Smooth muscle cell of the umbilical artery (primary cell): ENCODE data around the gene AGXT. TPM values are rescaled to one million over a fixed set of nuclear protein-coding genes. Genes with fewer than 3 reads are reported as not detected.

Experiments
- total RNA-seq: library from RNA; depleted of rRNA; stranded (reverse); fragments of >200 nt; gene quantifications from 2 replicates; pipeline ENCODE4 v1.2.3, GENCODE V29; 2014

The AGXT gene
- total RNA-seq = not detected in 2 replicates

DNA sequence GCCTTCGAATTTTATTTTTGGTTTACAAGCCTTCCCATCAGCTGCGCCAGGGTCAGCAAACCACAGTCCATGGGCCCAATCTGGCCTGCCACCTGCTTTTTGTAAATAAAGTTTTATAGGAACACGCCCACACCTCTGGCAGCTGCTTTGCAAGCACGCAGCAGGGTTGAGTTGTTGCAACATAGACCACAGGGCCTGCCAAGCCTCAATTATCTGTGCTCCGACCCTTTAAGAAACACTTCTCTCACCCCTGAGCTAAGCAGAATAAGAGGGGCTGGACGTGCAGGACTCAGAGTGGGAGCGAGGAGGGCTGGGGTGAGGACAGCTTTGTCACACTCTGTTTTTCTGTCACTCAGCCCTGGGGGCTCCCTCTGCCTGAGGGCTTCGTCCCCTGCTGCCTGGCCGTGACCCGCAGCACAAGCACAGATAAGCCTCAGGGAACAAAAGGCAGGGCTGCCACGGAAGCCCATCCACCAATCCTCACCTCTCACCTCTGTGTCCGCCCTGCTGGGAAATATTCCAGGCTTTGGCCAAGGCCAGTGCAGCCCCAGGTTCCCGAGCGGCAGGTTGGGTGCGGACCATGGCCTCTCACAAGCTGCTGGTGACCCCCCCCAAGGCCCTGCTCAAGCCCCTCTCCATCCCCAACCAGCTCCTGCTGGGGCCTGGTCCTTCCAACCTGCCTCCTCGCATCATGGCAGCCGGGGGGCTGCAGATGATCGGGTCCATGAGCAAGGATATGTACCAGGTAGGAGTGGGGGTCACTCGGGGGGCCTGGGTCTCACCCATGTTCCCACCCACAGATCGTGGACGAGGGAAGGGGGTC lies at the start of gene AGXT:
Gene AGXT (plus strand): TSS at position 539 of the 823 bp plus-strand sequence. CDS start 42 bp downstream, at position 581.

DNA sequence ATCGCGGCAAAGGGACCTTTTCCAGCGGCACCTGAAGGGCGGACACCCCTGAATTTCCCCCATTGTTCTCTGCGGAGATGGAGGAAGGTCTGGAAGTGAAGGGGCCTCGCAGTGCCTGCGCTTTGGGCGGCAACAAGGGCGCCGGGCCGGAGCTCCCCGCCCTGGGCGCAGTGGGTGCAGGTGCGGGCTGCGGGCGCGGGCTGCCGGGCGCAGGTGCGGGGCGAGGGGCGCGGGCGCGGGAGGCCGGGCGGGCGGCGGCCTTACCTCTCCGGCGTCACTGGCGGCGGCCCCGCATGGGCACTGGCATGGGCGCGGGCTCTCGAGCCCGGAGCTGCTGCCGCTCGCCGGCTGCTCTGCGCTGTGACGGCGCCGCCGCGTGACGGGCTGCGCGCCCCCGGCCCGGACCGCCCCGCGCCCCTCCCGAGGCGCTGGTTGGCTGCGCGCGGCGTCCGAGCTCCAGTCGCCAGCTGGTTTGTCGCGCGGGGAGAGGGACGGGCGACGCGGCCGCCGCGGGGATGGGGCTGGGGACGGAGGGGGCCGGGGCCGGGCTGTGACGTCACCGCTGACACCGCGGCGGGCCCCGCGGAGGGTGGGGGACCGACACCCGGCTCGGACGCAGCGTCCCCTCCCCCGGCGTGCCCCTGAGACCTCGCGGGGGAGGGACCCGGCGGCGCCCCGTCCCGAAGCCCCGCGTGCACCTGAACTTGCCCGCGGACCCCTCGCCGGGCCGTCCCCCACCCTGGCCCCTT lies 48.6 kb upstream of the AGXT start, which contains the start of gene KIF1A:
Gene KIF1A (minus strand): TSS at position 362 of the 749 bp plus-strand sequence. CDS start 22,467 bp downstream, outside the sequence.

DNA sequence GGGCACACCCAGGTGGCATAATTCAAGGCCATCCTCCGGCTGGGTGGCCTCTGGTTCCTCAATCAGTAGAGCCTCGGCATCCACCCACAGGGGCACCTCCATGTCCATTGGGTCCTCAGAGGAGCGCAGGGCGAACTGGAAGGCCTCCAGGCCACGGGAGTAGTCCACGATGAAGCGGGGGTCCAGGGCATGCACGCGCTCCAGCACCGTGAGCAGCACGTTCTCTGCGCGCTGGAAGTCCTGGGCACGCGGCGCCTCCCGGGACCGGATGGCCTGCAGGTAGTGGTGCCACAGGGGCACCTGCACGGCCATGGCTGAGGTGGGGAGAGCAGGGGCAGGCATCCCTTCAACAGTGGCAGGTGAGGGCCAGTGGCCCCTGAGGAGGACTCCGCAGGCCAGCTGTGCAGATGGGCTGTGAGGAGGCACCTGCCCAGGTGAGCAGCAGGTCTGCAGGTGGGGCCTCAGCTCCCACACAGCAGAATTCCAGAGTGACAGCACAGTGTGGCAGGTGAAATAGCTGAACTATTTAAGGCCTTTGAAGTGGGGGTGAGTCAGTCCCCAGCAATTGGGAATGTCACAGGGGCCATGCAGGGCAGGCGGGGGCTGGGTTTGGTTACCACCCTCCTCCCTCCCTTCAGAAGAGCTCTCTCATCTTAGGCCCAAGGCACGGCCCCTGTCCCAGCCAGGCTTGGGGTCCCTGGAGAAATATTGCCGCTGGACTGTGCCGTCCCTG lies 27.2 kb downstream of the AGXT start, which contains the start of gene MAB21L4:
Gene MAB21L4 (minus strand): TSS at position 501 of the 733 bp plus-strand sequence. CDS start 159 bp downstream, at position 342.

DNA sequence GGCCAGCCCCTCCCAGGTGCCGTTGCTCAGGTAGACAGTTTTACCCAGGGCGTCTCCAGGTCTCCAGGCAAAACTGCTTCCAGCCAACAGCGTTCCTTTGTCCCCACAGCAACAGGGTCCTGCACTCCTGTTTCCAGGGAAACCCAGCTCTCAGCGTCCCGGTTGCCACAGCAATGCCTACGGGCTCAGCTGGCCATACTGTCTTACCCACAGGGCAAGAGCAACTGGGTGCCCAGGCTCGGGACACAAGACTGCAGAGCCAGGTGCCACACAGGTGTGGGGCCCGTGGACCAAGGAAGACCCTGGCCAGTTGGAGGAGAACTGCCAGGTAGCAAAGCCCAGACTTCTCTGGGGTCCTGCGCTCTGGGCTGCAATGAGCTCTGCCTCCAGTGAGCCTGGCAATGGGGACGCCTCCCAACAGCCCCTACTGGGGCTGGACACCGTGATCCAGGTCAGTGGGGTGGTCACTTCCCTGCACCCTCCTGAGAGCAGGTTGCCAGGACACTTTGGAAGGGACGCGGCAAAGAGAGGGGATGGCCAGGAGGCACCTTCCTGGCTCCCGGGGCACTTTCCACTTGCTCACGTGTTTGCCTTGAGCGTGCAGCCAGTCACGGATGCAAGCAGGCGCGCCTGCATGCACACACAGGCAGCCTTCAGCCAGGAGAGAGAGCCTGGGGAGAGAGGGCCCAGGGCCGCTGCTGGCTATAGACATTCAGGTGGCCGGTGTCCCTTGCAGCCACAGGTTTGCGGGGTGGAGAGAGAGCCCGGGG lies 37.7 kb downstream of the AGXT start, which contains the start of gene CROCC2:
Gene CROCC2 (plus strand): TSS at position 196 of the 770 bp plus-strand sequence. CDS start 178 bp downstream, at position 374.

Other genes with a start within 250 kb of the AGXT start
- gene GPR35, start 243.3 kb upstream of the AGXT start, total RNA-seq = 0.30 and 1.3 TPM in 2 replicates
- not detected in 2 replicates for gene AQP12B, start 185.9 kb upstream of the AGXT start, total RNA-seq
- gene AQP12A, start 177.0 kb upstream of the AGXT start, total RNA-seq = not detected in 2 replicates
- under 0.01 and 0.14 TPM in 2 replicates for gene KIF1A, start 48.6 kb upstream of the AGXT start, total RNA-seq
- gene MAB21L4, start 27.3 kb downstream of the AGXT start, total RNA-seq = not detected in 2 replicates
- gene CROCC2, start 37.5 kb downstream of the AGXT start, total RNA-seq = not detected in 2 replicates
- 0.14 and 0.30 TPM in 2 replicates for gene SNED1, start 129.8 kb downstream of the AGXT start, total RNA-seq
- gene MTERF4, start 233.5 kb downstream of the AGXT start, total RNA-seq = 32.6 and 33.9 TPM in 2 replicates